Calu3 (cell line): ENCODE data around the gene MAGI1. TPM values are rescaled to one million over a fixed set of nuclear protein-coding genes. Genes with fewer than 3 reads are reported as not detected.

Experiments
- BruUV-seq: library from RNA; stranded (reverse); fragments of 400-500 nt; replicated peaks from 2 replicates; lab custom pipeline; 2021; lab: Mats Ljungman, UMichigan
- CTCF ChIA-PET: fragments of 300-600 bp; sonication (Branson Sonifier 250); formaldehyde crosslinking; loops from one replicate; lab custom pipeline; 2022; ENCODE audit warnings: antibody characterized with exemption; lab: Charles Lee
- DNase-seq: peaks from one replicate; pipeline ENCODE4 v3.0.0; 2022
- H3K27ac Mint-ChIP-seq: one replicate; pipeline ENCODE4 v1.8.0; 2022; ENCODE audit warnings: mixed read lengths; ENCODE audit not compliant: unreplicated experiment
- H3K27me3 Mint-ChIP-seq: one replicate; pipeline ENCODE4 v1.8.0; 2022; ENCODE audit warnings: mixed read lengths; ENCODE audit not compliant: unreplicated experiment
- H3K36me3 Mint-ChIP-seq: one replicate; pipeline ENCODE4 v1.8.0; 2022; ENCODE audit warnings: mild to moderate bottlenecking, moderate library complexity, mixed read lengths; ENCODE audit not compliant: insufficient read depth, unreplicated experiment
- H3K4me1 Mint-ChIP-seq: one replicate; pipeline ENCODE4 v1.8.0; 2022; ENCODE audit warnings: mild to moderate bottlenecking, low read depth, mixed read lengths; ENCODE audit not compliant: unreplicated experiment
- H3K4me3 Mint-ChIP-seq: one replicate; pipeline ENCODE4 v1.8.0; 2022; ENCODE audit warnings: mild to moderate bottlenecking, low read depth, moderate library complexity, mixed read lengths; ENCODE audit not compliant: unreplicated experiment
- H3K9me3 Mint-ChIP-seq: one replicate; pipeline ENCODE4 v1.8.0; 2022; ENCODE audit warnings: low read depth, mixed read lengths; ENCODE audit not compliant: unreplicated experiment
- CTCF ChIP-seq: fragments of 200-600 bp; IDR thresholded peaks from one replicate; pipeline ENCODE4 v1.8.0; 2022; ENCODE audit warnings: antibody characterized with exemption; ENCODE audit not compliant: unreplicated experiment
- intact Hi-C: fragments of 100-400 bp; cut with micrococcal nuclease; formaldehyde crosslinking; loops from one replicate; pipeline ENCODE4 v1.10.0; 2022; ENCODE audit not compliant: unreplicated experiment
- total RNA-seq: library from RNA; stranded (reverse); gene quantifications from 2 replicates; pipeline ENCODE4 v1.2.3, GENCODE V29; 2022

Gene MAGI1
- total RNA-seq, 1 experiment from 2014 or later: 76.4 TPM

DNA sequence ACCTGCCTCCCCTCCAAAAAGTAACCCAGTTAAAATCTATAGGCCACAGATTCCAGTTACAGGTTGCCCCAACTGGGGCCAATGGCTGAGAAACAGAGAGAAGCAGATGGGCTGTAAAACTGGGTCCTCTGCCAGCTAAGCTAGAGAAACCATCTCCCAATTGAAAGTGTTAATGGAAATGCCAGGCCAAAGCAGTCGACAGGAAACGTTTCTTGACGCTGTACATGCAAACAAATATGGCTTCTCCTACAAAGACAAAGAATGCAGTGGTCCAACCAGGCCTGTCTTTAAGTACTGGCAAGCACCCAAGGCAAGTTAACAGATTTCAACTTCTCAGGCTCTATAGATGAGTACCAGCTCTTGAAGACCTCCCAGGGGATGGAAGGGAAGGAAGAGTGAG is 71.3 kb downstream of the MAGI1 start:
- Mint-ChIP-seq H3K27ac (no peak overlapping the region), H3K9me3 (no peaks in the 10 kb centered on the region), H3K36me3 (peaks cover 5% of the 10 kb centered on the region), H3K4me1 (peaks cover 65% of the 10 kb centered on the region), H3K27me3 (no peaks in the 10 kb centered on the region), H3K4me3 (no peak overlapping the region)
- intact Hi-C loops: no loop called here
- no peak for DNase-seq
- no TSS peak for BruUV-seq
- CTCF ChIA-PET: interaction anchor here (1.7 kb wide), 1 partner anchor 14 kb away, joined by 5 read pairs; no protein-coding TSS in a partner anchor
- TF ChIP-seq CTCF: no peak

GRCh38 chr3:65964838-65965237 is 73.9 kb downstream of the MAGI1 start:
- no TSS peak for BruUV-seq
- peaks cover 64% of the 10 kb centered on the region for H3K4me1 Mint-ChIP-seq
- no peak for TF ChIP-seq CTCF
- intact Hi-C loops: no loop called here
- H3K4me3 Mint-ChIP-seq: no peak overlapping the region
- peak overlapping the region; percentile 82 for H3K27ac Mint-ChIP-seq
- CTCF ChIA-PET: interaction anchor here (1.5 to 1.6 kb wide), 2 partner anchors 8 to 32 kb away, joined by 3 to 4 read pairs; no protein-coding TSS in a partner anchor
- DNase-seq: no peak
- H3K27me3 Mint-ChIP-seq: no peaks in the 10 kb centered on the region
- no peaks in the 10 kb centered on the region for H3K9me3 Mint-ChIP-seq
- H3K36me3 Mint-ChIP-seq: peaks cover 5% of the 10 kb centered on the region

DNA sequence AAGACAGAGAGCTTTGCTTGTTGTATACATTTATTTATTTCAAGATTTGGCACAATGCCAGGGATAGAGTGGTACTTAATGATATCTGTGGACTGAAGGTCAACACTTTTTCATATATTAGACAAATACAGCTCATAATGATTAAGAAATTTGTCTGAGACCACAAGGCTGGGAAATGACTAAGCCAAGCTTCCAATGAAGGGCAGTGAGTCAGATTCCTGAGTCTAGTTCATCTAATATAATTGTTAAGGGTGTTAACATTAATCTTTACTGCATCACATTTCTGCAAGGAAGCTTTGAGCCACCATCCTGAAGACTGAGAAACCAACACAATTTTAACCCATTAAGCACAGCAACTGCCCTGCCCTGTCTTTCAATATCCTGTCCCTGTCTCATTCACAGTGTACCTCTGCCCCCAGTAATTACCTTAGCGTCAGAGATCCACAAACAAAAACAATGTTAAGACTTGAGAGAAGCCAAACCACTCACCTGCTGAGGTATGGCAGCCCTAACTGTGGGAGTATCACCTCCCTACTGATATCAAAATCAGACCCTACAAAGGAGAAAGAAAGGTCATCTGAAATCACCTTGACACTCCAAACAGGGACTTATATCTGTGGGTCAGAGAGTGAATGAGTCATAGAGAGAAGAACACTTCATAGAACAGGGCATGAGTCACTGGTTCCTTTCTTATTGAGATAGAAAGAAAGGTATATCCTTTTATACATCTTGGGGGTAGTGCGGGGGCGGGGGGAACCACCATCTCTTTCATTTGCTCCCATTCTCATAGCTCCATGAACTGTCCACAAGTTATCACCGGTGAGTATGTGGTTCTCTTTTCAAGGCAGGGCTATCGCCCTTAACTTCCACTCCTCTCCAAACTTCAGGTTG is 74.7 kb downstream of the MAGI1 start:
- CTCF ChIA-PET: interaction anchor here (0.6 to 1.6 kb wide), 9 partner anchors 9 to 173 kb away, joined by 3 to 11 read pairs (median 4); no protein-coding TSS in a partner anchor
- intact Hi-C loops: no loop called here
- Mint-ChIP-seq H3K27me3 (no peaks in the 10 kb centered on the region), H3K9me3 (no peaks in the 10 kb centered on the region), H3K4me3 (no peak overlapping the region), H3K4me1 (peaks cover 69% of the 10 kb centered on the region), H3K27ac (peak overlapping the region; percentile 82), H3K36me3 (peaks cover 5% of the 10 kb centered on the region)
- TF ChIP-seq CTCF: no peak
- TSS peak; percentile 25 for BruUV-seq
- DNase-seq: peak; percentile 41

DNA sequence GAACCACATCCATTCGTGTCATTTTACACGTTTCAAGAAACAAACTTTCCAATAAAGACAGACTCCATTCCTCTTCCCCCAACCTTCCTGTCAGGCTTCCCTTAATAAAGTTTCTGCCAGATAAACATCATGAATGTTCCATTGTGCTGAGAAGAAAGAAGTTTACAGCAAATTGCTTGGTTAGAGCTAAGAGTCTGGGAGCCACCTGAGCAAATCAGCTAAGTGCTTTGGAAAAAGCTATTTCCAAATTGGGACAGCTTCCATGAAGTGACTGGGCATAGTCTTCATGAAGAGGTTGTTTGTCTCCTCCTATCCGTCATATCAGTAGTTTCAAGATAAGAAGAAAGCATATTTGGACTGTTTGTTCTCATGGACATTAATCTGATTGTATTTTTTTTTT is 77.0 kb downstream of the MAGI1 start:
- peak overlapping the region; percentile 42 for H3K27ac Mint-ChIP-seq
- no peak for DNase-seq
- no peak overlapping the region for H3K4me3 Mint-ChIP-seq
- intact Hi-C loops: no loop called here
- CTCF ChIA-PET: interaction anchor here (0.7 to 0.9 kb wide), 4 partner anchors 12 to 143 kb away, joined by 4 to 9 read pairs (median 6); no protein-coding TSS in a partner anchor
- no peaks in the 10 kb centered on the region for H3K27me3 Mint-ChIP-seq
- peaks cover 68% of the 10 kb centered on the region for H3K4me1 Mint-ChIP-seq
- H3K36me3 Mint-ChIP-seq: peaks cover 14% of the 10 kb centered on the region
- peaks cover 2% of the 10 kb centered on the region for H3K9me3 Mint-ChIP-seq
- no peak for TF ChIP-seq CTCF
- BruUV-seq: no TSS peak
